GM12878 (cell line): Measurements from ENCODE around the gene E2F1.

Source experiments
- ATF2 ChIP-seq: IDR thresholded peaks from 2 replicates; pipeline ENCODE4 v1.6.1; 2012; ENCODE audit warnings: low read length, inconsistent platforms
- BRCA1 ChIP-seq: IDR thresholded peaks from 2 replicates; pipeline ENCODE4 v1.6.1; 2011; ENCODE audit warnings: low read depth, low read length, improper control_type of control experiment
- CBX3 ChIP-seq: fragments of 200-600 bp; sonication (generic); IDR thresholded peaks from 2 replicates; pipeline ENCODE4 v1.6.1; 2016; ENCODE audit warnings: low read depth, borderline replicate concordance
- CEBPB ChIP-seq, 2 experiments: fragments of 150-350 bp in 1 of 2; IDR thresholded peaks; 2 replicates each; pipeline ENCODE4 v1.6.1; 2012 to 2014; ENCODE audit warnings: low read depth in 2 of 2, low read length in 2 of 2, borderline replicate concordance in 1 of 2, inconsistent platforms in 1 of 2
- CTCF ChIP-seq, 3 experiments: IDR thresholded peaks in 2 of 3; conservative IDR thresholded peaks in 1 of 3; 2 replicates each; pipeline ENCODE4 v1.5.1; 2011; ENCODE audit warnings: low read depth in 3 of 3, low read length in 3 of 3, mild to moderate bottlenecking in 3 of 3, control low read depth in 2 of 3, moderate library complexity in 2 of 3, inconsistent platforms in 1 of 3, mixed read lengths in 1 of 3; ENCODE audit not compliant: control insufficient read depth in 2 of 3, insufficient read depth in 1 of 3; ENCODE audit errors: extremely low read depth in 1 of 3
- FOXM1 ChIP-seq: IDR thresholded peaks from 2 replicates; pipeline ENCODE4 v1.6.1; 2012; ENCODE audit warnings: low read depth, mild to moderate bottlenecking, inconsistent platforms, low read length, moderate library complexity
- MEF2A ChIP-seq: IDR thresholded peaks from 2 replicates; pipeline ENCODE4 v1.6.1; 2011; ENCODE audit warnings: low read depth, mild to moderate bottlenecking, low read length, moderate library complexity; ENCODE audit not compliant: insufficient read depth
- NFYA ChIP-seq: IDR thresholded peaks from 2 replicates; pipeline ENCODE4 v1.6.1; 2011; ENCODE audit warnings: low read depth, mild to moderate bottlenecking, low read length, improper control_type of control experiment, borderline replicate concordance
- NR2C1 ChIP-seq: fragments of 450-650 bp; IDR thresholded peaks from 2 replicates; pipeline ENCODE4 v1.6.1; 2017; ENCODE audit warnings: antibody characterized with exemption, mild to moderate bottlenecking, moderate library complexity
- PKNOX1 ChIP-seq: fragments of 450-650 bp; IDR thresholded peaks from 2 replicates; pipeline ENCODE4 v1.6.1; 2016; ENCODE audit warnings: mild to moderate bottlenecking
- POLR2A ChIP-seq: IDR thresholded peaks from 2 replicates; pipeline ENCODE4 v1.6.1; 2011; ENCODE audit warnings: low read depth, mild to moderate bottlenecking, low read length
- RCOR1 ChIP-seq: conservative IDR thresholded peaks from 2 replicates; pipeline ENCODE4 v1.6.1; 2012; ENCODE audit warnings: low read depth, low read length, improper control_type of control experiment
- TBL1XR1 ChIP-seq: IDR thresholded peaks from 2 replicates; pipeline ENCODE4 v1.6.1; 2012; ENCODE audit warnings: low read depth, low read length, improper control_type of control experiment
- ZBTB33 ChIP-seq: fragments of 450-650 bp; IDR thresholded peaks from 2 replicates; pipeline ENCODE4 v1.6.1; 2017; ENCODE audit warnings: mild to moderate bottlenecking

- TF ChIP-seq CTCF (IDR thresholded peaks at IDR 0.05 in 2 of 3, conservative IDR thresholded peaks at IDR 0.05 in 1 of 3; ENCODE audit: control insufficient read depth in 2 of 3, extremely low read depth in 1 of 3, insufficient read depth in 1 of 3, low read depth in 3 of 3, low read length in 3 of 3), result no peak
- TF ChIP-seq POLR2A, result no peak
- TF ChIP-seq PKNOX1, result no peak
- no peak for TF ChIP-seq MEF2A
- no peak for TF ChIP-seq RCOR1
- no peak for TF ChIP-seq FOXM1
- no peak for TF ChIP-seq TBL1XR1
- TF ChIP-seq ATF2, result no peak
- no peak for TF ChIP-seq ZBTB33
- TF ChIP-seq BRCA1, result no peak
- no peak for TF ChIP-seq CBX3
- TF ChIP-seq CEBPB (IDR thresholded peaks at IDR 0.05; ENCODE audit: borderline replicate concordance in 1 of 2, low read depth in 2 of 2, low read length in 2 of 2), result no peak
- no peak for TF ChIP-seq NR2C1
- no peak for TF ChIP-seq NFYA
Measured at GRCh38 chr20:33724439-33725094, 38.4 kb upstream of the E2F1 start.
